Activated T-cell treated with anti-CD3 and anti-CD28 coated beads for 1 hour (primary cell): ENCODE results near the gene FSHR.

Experiments
- DNase-seq: peaks from one replicate; pipeline ENCODE4 v3.0.0-alpha.2; 2020; ENCODE audit warnings: low read depth

The FSHR gene

DNA sequence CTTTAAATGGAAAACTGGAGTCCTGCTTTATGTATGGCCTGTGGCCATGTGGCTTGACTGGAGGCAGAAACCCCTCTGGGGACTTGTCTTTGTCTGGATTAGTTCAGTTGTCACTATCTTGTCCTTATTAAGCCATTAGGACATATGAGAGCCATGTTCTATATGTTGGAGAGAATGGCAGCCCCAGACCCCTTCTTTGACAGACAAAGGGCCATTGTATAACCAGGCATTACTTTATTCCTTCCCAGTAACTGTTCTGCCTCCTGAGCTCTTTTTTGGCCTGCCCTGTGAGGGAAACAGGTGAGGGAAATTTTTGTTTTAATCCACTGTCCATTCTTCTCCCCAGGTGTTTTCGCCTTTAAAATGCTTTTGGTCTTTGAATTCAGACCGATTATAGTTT is 43.3 kb downstream of the FSHR start:
- no peak for DNase-seq

DNA sequence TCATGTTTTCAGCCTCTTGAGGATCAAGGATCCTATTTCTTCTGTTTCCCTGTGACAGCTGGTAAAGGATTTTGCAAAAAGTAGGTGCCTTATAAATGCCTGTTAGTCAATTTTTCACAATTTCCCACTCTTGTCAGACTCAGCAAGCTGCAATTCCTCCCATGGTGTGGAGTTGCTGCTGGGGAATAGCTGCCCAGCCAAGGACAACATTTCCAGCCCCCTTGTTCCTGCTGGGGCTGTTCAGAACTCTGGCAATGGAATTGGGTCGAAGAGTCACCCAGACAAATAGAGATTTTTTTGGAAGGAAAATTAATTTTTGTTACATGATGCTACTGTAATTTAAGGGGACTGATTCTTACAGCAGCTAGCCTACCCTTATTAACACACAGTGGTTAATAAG is 43.7 kb downstream of the FSHR start:
- DNase-seq = no peak

DNA sequence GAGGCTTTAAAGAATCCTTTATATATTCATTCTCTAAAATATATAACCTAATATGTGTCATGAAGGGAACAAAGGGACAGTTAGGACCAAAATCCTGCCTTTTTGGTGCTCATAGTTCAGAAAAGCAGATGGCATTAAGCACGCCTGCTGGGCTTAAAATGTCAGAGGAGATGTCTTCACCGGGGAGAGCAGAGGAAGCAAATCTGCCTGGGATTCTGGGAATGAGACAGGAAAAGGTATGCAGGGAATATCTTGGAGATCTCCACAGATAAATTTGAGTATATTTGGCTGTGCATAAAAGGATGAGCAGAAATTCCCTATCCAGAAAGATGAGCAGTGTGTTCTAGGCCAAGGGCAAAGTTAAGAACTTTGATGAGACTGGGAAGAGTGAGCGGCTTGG is 45.5 kb downstream of the FSHR start:
- DNase-seq = no peak

DNA sequence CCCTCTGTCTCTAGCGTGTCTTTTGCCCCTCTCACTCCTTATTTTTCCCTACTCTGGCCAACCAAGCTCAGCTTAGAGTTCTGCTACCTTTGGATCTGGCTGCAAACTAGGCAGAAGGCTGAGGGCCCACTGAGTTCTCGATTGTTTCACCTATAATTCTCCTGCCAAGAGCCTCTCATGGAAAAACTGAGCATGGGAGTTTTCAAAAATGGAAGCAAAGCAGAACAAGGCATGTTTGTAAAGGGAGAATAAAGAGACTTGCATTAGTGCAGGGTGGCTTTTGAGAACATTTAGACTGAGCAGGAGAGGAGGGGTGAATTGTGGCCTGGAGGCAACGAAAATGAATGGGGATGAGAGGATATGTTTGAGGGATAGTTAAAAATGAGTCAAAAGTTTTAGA is 45.9 kb downstream of the FSHR start:
- DNase-seq = no peak

DNA sequence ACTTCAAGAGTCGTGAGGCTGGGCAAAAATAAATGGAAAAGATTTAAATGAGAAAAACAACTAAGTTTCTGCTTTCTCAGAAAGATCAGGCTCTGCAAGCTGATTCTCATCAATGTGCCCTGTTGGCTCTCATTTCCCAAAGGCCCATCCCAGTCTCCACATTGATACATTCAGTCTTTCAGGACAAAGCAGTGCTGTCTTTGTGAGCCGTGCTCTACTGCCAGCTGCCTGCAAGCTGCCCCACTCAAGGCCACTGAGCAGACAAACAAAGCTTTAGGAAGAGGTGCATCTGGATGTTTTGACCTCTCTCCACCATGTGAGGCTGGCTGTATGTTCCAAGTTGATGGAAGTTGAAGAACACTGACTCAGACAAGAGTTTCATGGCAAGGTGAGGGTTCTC is 48.8 kb downstream of the FSHR start:
- no peak for DNase-seq

DNA sequence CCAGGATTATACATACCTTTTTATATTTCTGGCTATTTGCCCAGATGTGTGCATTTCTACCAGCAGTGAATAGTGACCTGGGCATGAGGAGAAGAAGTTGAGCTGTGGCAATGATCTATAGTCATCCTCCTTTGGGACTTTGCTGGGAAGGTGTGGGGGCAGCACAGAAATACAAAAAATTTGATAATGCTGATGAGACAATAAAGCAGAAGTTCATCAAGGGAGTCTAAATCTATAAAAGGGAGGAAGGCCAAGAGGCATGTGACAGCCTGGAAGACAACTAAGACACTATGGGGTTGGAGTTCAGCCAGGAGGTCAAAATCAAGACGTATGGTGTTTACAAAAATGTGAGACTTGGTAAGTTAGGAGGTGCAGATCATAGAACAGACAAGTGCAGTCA is 52.2 kb downstream of the FSHR start:
- DNase-seq = no peak

DNA sequence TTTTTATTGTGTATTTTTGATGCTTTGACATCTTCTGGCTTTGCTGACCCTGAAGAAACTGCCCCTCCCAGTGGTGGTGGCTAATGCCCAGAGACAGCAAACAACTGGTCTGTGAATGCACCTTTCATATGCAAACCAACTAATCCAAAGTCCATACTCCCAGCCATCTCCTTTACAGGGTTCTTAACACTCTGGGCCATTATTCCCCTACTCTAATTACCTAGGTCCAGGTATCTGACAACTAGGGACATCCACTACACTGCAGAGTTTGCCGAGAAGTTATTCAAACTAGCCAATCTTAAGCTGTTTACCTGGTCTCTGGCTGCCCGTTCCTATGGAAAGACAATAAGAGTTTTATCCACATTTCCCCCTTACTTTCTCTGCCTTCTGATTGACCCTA is 73.6 kb downstream of the FSHR start:
- DNase-seq = no peak

- no peak for DNase-seq
These were observed 83.6 kb downstream of the FSHR start for GRCh38 chr2:49070716-49071115.

- DNase-seq = no peak
These were observed 84.5 kb downstream of the FSHR start for GRCh38 chr2:49069829-49070228.

DNA sequence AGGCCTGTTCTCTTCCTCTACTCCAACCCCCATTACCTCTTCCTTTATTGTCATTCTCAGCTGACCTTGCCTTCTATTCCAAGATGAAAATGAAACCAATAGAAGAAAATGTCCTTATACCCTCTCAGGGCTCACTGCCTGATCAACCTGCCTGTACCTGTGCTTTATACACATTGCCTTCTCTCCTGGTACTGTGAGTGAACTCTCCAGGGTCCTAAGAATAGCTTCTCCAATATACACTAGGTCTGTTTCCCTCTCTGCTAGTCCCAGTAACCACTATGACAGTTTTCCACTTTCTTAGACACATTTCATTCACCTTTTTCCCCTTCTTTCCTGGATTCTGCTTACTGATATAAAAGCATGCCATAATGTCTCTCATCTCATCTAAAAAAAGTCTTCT is 85.7 kb downstream of the FSHR start:
- DNase-seq = no peak

DNA sequence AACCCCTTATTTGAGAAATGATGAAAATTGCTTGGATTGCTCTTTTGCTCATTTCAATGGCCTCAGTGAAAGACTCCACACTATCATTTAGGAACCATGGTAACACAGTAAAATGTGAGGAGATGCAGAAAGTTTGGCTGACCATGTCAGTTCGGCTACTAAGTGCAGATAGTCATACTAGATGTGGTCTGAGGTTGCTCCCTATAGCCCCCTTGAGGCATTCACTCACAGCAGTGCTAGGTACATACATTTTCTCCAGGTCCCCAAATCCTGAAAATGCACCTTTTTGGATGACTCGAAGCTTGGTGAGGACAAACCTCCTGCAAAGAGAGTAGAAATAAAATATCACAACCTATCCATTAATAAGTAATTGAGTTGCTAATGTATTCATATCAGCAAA is 86.3 kb downstream of the FSHR start:
- no peak for DNase-seq

DNA sequence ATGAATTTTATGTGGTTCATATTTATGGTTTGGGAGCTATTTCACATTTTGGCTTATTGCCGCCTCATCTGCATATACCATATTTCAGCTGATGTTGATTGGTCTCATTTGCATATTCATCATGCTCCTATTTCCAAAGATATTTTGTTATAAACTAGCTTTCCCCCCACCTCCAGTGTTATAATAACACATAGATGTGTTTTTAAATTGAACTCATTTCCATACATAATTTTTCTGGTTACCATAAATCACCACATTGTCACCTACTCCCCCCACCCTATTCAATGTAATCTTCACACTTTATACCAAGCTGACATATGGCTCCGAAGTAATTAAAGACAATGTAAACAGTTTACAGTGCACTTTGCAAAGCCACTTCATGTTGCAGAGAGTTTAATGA is 101.2 kb downstream of the FSHR start:
- DNase-seq = no peak

DNA sequence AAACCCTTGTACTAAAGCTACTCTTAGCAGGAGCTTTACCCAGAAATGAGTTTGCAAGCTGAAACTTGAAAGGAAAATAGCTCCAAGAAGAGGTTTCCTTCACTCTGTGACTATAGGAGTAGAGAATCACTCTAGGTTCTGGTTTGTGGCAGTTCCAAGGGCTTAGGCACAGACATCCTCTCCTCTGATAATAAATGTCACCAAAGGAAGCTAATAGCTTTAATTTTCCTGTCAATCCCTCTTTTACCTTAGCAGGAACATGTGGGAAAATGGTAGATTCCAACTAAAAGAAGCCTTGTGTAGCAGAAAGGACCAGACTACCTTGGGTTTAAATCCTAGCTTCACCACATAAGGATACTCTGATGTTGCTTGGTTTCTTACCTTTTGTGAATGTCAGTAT is 104.0 kb downstream of the FSHR start:
- DNase-seq = no peak

DNA sequence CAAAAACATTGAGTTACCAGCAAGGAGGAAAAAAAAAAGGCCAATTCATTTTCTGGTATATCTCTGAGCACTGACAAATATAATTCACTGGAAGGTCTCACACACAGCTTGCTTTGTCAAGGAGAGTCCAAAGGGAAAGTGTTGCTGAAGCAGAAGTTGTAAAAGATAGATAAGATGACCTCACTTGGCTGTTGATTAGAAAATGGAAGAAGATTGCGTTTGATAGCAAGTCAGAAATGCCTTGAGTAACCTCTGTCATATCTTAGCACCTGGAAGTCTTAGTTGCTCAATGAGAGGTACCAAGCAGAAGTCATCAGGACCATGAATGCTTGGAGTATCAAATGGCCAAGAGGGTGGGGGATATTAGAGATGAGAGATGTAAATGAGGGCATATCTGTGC is 105.2 kb downstream of the FSHR start:
- no peak for DNase-seq

GRCh38 chr2:49045083-49045482 is 109.2 kb downstream of the FSHR start:
- DNase-seq = no peak

DNA sequence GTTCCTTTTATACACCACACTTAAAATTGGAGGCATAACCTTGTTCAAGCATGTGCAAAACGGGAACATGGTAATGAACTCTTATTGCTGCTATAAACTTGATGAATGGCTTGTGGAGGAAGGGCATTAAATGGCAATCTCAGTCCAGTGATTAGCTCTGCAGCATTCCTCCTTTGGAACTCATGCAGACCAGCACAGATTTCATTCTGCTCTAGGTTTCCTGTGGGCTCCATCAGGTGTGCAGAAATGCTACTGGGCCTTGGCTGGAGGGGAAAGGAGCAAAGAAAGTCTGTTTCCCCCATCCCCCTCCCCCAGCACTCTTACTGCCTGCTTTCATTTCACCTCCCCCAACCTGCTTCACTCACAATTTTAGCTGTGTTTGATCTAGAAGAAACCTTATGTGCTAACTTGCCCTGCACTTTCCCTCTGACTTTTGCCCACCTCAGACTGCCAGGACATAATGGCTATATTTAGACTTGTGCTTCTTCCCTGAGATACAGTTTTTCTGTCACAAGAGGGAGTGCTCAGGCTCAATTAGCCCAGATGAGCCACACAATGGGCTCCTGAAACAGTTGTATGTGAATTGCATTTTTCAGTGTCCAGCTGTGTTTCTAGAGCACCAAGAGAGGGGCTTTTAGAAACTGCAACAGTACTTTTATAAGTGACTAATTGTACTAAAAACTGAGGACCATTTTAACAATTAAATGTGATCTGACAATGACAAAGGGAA is 109.8 kb downstream of the FSHR start:
- no peak for DNase-seq

DNA sequence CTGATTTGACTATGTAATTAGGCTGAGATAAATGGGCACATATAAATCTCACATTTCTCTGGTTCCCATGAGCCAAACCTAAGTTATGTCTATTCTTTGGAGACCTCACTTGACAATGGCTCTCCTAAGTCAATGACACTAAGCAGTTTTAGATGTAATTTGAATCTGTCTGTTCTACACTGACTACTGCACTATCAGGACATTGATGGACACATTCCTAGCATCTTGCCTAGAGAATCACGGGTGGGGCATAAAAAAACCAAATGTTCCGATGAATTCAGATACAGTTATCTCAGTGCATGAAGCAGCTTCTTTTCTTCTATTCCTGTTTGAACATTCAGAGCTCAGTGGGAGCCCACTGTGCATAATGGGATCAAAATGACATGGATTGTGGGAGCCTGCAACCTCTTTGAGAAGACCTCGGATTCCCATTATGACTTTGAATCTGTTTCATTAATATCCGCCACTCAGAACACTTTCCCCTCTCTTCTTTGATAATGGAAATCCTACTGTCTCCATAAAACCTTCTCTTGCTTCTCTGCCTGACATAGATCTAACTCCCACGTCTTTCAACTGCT is 110.8 kb downstream of the FSHR start:
- no peak for DNase-seq

GRCh38 chr2:49042488-49042887 is 111.8 kb downstream of the FSHR start:
- no peak for DNase-seq

DNA sequence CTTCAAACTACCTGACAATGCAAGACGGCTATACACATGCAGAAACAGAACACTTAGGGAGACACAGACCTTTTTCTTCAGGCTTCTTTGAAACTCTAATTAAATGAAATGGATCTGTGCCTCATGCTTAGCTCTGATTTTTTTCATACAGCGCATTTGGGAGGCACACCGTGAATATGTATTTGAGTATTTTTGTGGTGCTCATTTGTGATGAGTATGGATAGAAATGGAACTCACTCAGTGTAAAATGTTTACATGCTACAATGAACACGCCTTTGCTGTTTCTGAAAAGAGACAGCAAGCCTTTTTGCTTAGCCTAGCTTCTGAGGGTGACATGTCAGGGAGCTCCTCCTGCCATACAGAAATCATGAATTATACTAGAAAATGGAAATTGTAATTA is 113.3 kb downstream of the FSHR start:
- DNase-seq = no peak

- DNase-seq = no peak
These were observed 117.1 kb downstream of the FSHR start for GRCh38 chr2:49037197-49037596.

DNA sequence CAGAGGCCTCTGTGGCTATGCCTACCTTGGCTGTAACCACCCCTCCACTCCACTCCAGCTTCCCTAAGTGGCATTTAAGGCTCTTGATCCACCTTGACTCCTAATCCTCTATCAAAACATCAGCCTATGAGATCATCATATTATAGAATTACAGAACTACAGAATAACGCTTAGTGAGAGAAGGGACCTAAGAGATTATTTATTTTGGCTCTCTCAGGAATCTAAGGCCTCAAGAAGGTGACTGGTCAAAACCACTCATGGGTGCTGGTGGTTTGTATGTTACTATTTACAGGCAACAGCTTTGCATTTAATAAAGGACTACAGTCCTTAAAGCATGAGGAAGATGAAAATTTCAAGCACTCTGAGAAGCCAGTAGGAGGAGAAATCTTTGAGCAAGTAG is 118.8 kb downstream of the FSHR start:
- DNase-seq = no peak

DNA sequence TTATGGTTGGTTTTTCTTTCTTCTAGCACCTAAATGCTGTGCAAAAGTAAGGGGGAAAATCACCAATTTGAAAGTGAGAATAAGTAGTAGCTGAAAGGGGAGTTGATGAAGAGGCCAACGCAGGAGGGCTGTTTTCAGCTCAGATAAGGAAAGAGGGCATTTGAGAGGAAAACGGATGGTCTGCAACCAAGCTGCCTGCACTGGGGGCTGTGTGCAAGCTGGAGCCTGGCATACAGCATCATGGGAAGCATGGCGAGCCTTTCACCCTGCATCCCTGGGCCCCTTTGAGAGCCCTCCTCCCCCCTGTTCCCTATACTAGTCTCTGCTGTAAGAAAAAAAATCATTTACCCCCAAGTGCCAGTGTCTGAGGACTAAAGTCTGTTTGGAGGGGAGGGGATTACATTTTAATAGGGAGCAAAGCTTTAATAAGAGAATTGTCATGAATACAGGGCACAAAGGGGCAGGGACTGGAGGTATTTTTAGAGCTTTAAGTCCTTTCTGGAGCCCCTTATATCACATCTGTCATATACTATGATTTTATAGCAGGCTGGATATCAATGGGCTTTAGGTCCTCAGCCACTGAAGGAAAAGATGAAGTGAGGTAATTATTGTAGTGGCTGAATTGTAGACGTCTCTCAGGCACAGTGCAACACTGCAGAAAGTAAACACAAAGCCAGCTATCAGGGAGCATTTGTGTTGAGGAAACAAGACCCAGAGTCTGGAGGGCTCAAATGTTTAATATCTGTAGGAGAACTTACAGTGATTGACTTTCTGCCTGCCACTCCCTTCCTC is 120.7 kb downstream of the FSHR start:
- no peak for DNase-seq

GRCh38 chr2:49032936-49033335 is 121.4 kb downstream of the FSHR start:
- DNase-seq = no peak

DNA sequence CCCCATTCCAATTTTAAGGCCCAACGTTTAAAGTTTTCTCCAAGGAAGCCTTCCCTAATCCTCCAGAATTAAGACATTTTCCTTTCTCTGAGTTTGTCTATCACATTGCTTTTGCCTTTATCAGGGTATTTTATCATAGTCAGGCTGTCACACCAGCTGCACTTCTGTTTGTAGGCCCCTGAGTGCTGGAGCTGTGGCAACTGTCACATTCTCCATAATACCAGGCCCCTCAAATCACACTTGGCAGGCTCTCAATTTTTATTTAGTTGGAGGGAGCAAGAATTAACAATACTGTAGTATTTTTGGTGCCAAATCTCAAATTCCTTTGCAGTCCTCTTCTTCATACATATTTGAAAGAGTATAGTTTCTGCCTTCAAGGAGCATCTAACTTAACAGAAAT is 122.2 kb downstream of the FSHR start:
- DNase-seq = no peak
